Neural progenitor cell (in vitro differentiated cells): ENCODE results near the gene TMEM260. TPM values are rescaled to one million over a fixed set of nuclear protein-coding genes. Genes with fewer than 3 reads are reported as not detected.
A peak's percentile ranks its signal among the peaks of the same experiment; 100 is the strongest.

Experiments
- DNase-seq: peaks from one replicate; pipeline ENCODE4 v3.0.0-alpha.2; 2016; ENCODE audit warnings: low spot score
- H2AFZ ChIP-seq: fragments of 200-600 bp; sonication (generic); replicated peaks from 2 replicates; pipeline ENCODE4 v1.6.1; 2016; ENCODE audit warnings: antibody characterized with exemption
- H3F3A ChIP-seq: fragments of 200-600 bp; sonication (generic); 2 replicates; pipeline ENCODE4 v1.6.1; 2016; ENCODE audit warnings: antibody characterized with exemption, low read depth
- H3K27ac ChIP-seq: fragments of 200-600 bp; sonication (generic); 2 replicates; pipeline ENCODE4 v1.5.1; 2016; ENCODE audit warnings: mild to moderate bottlenecking
- H3K27me3 ChIP-seq: fragments of 200-600 bp; sonication (generic); 2 replicates; pipeline ENCODE4 v1.6.1; 2016; ENCODE audit warnings: mild to moderate bottlenecking, moderate library complexity
- H3K36me3 ChIP-seq: fragments of 200-600 bp; sonication (generic); 2 replicates; pipeline ENCODE4 v1.5.1; 2016
- H3K4me1 ChIP-seq: fragments of 200-600 bp; sonication (generic); 2 replicates; pipeline ENCODE4 v1.6.1; 2016; ENCODE audit warnings: mixed run types
- H3K4me2 ChIP-seq: fragments of 200-600 bp; sonication (generic); 2 replicates; pipeline ENCODE4 v1.6.1; 2016
- H3K4me3 ChIP-seq: fragments of 200-600 bp; sonication (generic); 2 replicates; pipeline ENCODE4 v1.5.1; 2016
- H3K79me2 ChIP-seq: fragments of 200-600 bp; sonication (generic); 2 replicates; pipeline ENCODE4 v1.6.1; 2016; ENCODE audit warnings: low read depth
- H3K9ac ChIP-seq: fragments of 200-600 bp; sonication (generic); 2 replicates; pipeline ENCODE4 v1.6.1; 2016
- H3K9me3 ChIP-seq: fragments of 200-600 bp; sonication (generic); 2 replicates; pipeline ENCODE4 v1.5.1; 2016; ENCODE audit warnings: low read depth
- H4K20me1 ChIP-seq: fragments of 200-600 bp; sonication (generic); 2 replicates; pipeline ENCODE4 v1.6.1; 2016; ENCODE audit warnings: low read depth
- H3K27ac Mint-ChIP-seq: 3 replicates; pipeline ENCODE4 v1.8.0; 2021; ENCODE audit warnings: mixed read lengths
- H3K27me3 Mint-ChIP-seq: 2 replicates; pipeline ENCODE4 v1.8.0; 2022; ENCODE audit warnings: low read depth, mild to moderate bottlenecking, inconsistent platforms, moderate library complexity, mixed read lengths; ENCODE audit not compliant: insufficient read depth
- H3K36me3 Mint-ChIP-seq: 3 replicates; pipeline ENCODE4 v1.8.0; 2021; ENCODE audit warnings: mixed read lengths
- H3K4me1 Mint-ChIP-seq: 3 replicates; pipeline ENCODE4 v1.8.0; 2021; ENCODE audit warnings: mixed read lengths
- H3K4me3 Mint-ChIP-seq: 3 replicates; pipeline ENCODE4 v1.8.0; 2021; ENCODE audit warnings: mild to moderate bottlenecking, moderate library complexity, mixed read lengths
- H3K9me3 Mint-ChIP-seq: 3 replicates; pipeline ENCODE4 v1.8.0; 2020; ENCODE audit warnings: mixed read lengths
- EZH2 ChIP-seq: fragments of 200-600 bp; sonication (generic); IDR thresholded peaks from 2 replicates; pipeline ENCODE4 v1.6.1; 2017; ENCODE audit warnings: antibody characterized with exemption, mild to moderate bottlenecking, moderate library complexity
- EZH2phosphoT487 ChIP-seq: fragments of 200-600 bp; sonication (generic); IDR thresholded peaks from 2 replicates; pipeline ENCODE4 v1.6.1; 2017; ENCODE audit warnings: antibody characterized with exemption
- total RNA-seq: library from RNA; depleted of rRNA; stranded (reverse); fragments of >200 nt; gene quantifications from 2 replicates; pipeline ENCODE4 v1.2.3, GENCODE V29; 2015; ENCODE audit warnings: low replicate concordance
- TF ChIP-seq, protein P1 (sequence below): fragments of 200-600 bp; sonication (generic); IDR thresholded peaks from 2 replicates; pipeline ENCODE4 v1.5.1; 2017; ENCODE audit warnings: antibody characterized with exemption, mild to moderate bottlenecking

The TMEM260 gene
- total RNA-seq, 1 donor from 2014 or later = 30.7 TPM

DNA sequence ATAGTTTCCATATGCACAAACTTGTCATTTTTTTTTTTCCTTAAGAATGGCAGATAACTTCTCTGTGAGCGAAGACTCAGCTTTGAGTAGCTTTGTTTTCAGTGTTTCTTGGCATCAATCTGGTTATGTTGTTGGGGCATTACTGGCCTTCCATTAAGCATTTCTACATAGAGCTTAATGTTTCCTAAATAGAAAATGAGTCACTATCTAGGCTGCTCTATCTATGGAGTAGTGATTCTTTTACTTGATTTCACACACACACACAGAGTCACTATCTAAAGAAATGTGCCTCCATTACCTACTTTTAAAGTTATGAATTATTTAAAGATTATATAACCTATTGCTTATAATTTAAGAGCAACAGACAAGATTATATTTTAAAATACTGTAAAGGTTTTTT lies 53.9 kb downstream of the TMEM260 start:
- TF ChIP-seq EZH2 (no peak), EZH2phosphoT487 (no peak)
- TF ChIP-seq, protein P1, sequence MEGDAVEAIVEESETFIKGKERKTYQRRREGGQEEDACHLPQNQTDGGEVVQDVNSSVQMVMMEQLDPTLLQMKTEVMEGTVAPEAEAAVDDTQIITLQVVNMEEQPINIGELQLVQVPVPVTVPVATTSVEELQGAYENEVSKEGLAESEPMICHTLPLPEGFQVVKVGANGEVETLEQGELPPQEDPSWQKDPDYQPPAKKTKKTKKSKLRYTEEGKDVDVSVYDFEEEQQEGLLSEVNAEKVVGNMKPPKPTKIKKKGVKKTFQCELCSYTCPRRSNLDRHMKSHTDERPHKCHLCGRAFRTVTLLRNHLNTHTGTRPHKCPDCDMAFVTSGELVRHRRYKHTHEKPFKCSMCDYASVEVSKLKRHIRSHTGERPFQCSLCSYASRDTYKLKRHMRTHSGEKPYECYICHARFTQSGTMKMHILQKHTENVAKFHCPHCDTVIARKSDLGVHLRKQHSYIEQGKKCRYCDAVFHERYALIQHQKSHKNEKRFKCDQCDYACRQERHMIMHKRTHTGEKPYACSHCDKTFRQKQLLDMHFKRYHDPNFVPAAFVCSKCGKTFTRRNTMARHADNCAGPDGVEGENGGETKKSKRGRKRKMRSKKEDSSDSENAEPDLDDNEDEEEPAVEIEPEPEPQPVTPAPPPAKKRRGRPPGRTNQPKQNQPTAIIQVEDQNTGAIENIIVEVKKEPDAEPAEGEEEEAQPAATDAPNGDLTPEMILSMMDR = no peak
- Histone ChIP-seq H3K79me2 (no peaks in the 10 kb centered on the region), H3K4me3 (no peak overlapping the region), H3K9me3 (peaks cover 9% of the 10 kb centered on the region), H3K4me1 (no peaks in the 10 kb centered on the region), H4K20me1 (no peaks in the 10 kb centered on the region), H3K27me3 (no peaks in the 10 kb centered on the region), H2AFZ (no peak overlapping the region), H3K36me3 (peaks cover 22% of the 10 kb centered on the region), H3K9ac (no peak overlapping the region), H3K4me2 (no peak overlapping the region), H3F3A (no peaks in the 10 kb centered on the region), H3K27ac (no peak overlapping the region)
- Mint-ChIP-seq H3K27ac (no peak overlapping the region), H3K27me3 (no peaks in the 10 kb centered on the region), H3K36me3 (peaks cover 73% of the 10 kb centered on the region), H3K4me3 (no peak overlapping the region), H3K4me1 (no peaks in the 10 kb centered on the region), H3K9me3 (peaks cover 23% of the 10 kb centered on the region)
- DNase-seq = no peak

DNA sequence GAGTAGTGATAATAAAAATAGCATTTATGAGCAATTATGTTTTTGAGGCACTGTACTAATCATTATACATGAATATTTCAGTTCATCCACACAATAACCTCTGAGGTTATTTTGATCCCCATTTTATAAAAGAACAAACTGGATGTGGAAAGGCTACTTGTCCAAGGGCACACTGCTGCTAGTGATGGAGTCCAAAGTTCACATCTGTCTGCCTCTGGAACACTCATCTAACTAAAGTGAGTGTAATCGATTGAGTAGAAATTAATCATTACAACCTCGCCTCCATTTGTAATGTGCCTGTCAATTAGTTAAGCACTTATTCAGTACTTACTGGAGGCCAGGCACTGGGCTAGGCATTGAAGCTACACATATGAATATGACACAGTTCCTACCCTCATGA lies 55.4 kb downstream of the TMEM260 start:
- no peaks in the 10 kb centered on the region for H3K27me3 ChIP-seq
- H2AFZ ChIP-seq = no peak overlapping the region
- no peaks in the 10 kb centered on the region for H3K4me1 ChIP-seq
- no peaks in the 10 kb centered on the region for H3K27me3 Mint-ChIP-seq
- H3F3A ChIP-seq = no peaks in the 10 kb centered on the region
- H3K9me3 ChIP-seq = peaks cover 12% of the 10 kb centered on the region
- no peak overlapping the region for H3K4me3 ChIP-seq
- no peaks in the 10 kb centered on the region for H3K79me2 ChIP-seq
- no peak overlapping the region for H3K27ac ChIP-seq
- no peak overlapping the region for H3K4me2 ChIP-seq
- H4K20me1 ChIP-seq = no peaks in the 10 kb centered on the region
- no peak overlapping the region for H3K9ac ChIP-seq
- H3K4me3 Mint-ChIP-seq = no peak overlapping the region
- H3K4me1 Mint-ChIP-seq = no peaks in the 10 kb centered on the region
- DNase-seq = no peak
- TF ChIP-seq EZH2 = no peak
- TF ChIP-seq, protein P1 = no peak
- no peak for TF ChIP-seq EZH2phosphoT487
- H3K36me3 Mint-ChIP-seq = peaks cover 80% of the 10 kb centered on the region
- peaks cover 29% of the 10 kb centered on the region for H3K9me3 Mint-ChIP-seq
- H3K27ac Mint-ChIP-seq = no peak overlapping the region
- peaks cover 26% of the 10 kb centered on the region for H3K36me3 ChIP-seq

DNA sequence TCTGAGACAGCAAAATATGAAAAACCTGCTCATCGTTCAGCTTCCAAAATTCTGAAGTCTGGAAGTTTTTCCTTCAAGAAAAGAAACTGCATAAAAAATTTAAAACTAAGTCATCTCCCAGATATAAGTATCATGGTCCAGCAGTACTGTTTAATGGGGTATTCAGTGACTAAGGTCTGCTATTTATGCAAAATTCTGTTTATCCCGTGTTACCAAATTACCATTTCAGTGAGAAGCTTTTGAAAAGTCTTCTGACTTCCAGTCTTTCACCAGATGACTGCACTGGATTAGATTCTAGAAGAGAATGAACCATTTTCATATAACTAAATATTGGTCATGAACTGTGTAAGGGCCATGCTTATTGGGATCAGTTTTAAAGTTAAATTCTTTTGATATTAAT lies 67.9 kb downstream of the TMEM260 start:
- DNase-seq = no peak
- H3K9me3 Mint-ChIP-seq = peaks cover 9% of the 10 kb centered on the region
- H3K27ac ChIP-seq = peak overlapping the region; percentile 36
- no peaks in the 10 kb centered on the region for H3K27me3 ChIP-seq
- no peak overlapping the region for H3K9ac ChIP-seq
- H3K36me3 Mint-ChIP-seq = peaks cover 16% of the 10 kb centered on the region
- peak overlapping the region; percentile 1 for H3K4me3 ChIP-seq
- H3K36me3 ChIP-seq = no peaks in the 10 kb centered on the region
- H4K20me1 ChIP-seq = peaks cover 5% of the 10 kb centered on the region
- peak overlapping the region; percentile 54 for H3K4me2 ChIP-seq
- peaks cover 44% of the 10 kb centered on the region for H3F3A ChIP-seq
- H2AFZ ChIP-seq = no peak overlapping the region
- no peak overlapping the region for H3K27ac Mint-ChIP-seq
- peaks cover 7% of the 10 kb centered on the region for H3K27me3 Mint-ChIP-seq
- no peaks in the 10 kb centered on the region for H3K79me2 ChIP-seq
- peaks cover 41% of the 10 kb centered on the region for H3K4me1 ChIP-seq
- peaks cover 59% of the 10 kb centered on the region for H3K4me1 Mint-ChIP-seq
- no peak for TF ChIP-seq EZH2phosphoT487
- TF ChIP-seq EZH2 = no peak
- TF ChIP-seq, protein P1 = no peak
- H3K4me3 Mint-ChIP-seq = peak overlapping the region; percentile 38
- H3K9me3 ChIP-seq = no peaks in the 10 kb centered on the region
